PC-3 (cell line): Measurements from ENCODE around the gene ASCL2. TPM values are rescaled to one million over a fixed set of nuclear protein-coding genes. Genes with fewer than 3 reads are reported as not detected.

ENCODE experiments used
- ATAC-seq: fragments of 200-7000 bp; cut with Tn5 transposase; 2 replicates; pipeline ENCODE4 v1.9.1; 2020; ENCODE audit warnings: mild to moderate bottlenecking, moderate library complexity
- BruUV-seq: library from RNA; stranded (reverse); fragments of 400-500 nt; replicated peaks from 2 replicates; lab custom pipeline; 2021; lab: Mats Ljungman, UMichigan
- CTCF ChIA-PET: fragments of 300-600 bp; sonication (Branson Sonifier 250); formaldehyde crosslinking; loops from one replicate; lab custom pipeline; 2022; ENCODE audit warnings: antibody characterized with exemption; lab: Charles Lee
- POLR2A ChIA-PET: fragments of 300-600 bp; sonication (Branson Sonifier 250); formaldehyde crosslinking; loops from one replicate; lab custom pipeline; 2022; ENCODE audit warnings: antibody characterized with exemption; ENCODE audit not compliant: unreplicated experiment; lab: Charles Lee
- DNase-seq: peaks from one replicate; pipeline ENCODE4 v3.0.0-alpha.2; 2015
- H2AFZ ChIP-seq: fragments of 300-600 bp; sonication (generic); 2 replicates; pipeline ENCODE4 v1.6.0; 2016; ENCODE audit warnings: antibody characterized with exemption, low read length
- H3F3A ChIP-seq: fragments of 300-600 bp; sonication (generic); one replicate; pipeline ENCODE4 v1.6.0; 2017; ENCODE audit warnings: antibody characterized with exemption, low read length, control low read depth, mild to moderate bottlenecking; ENCODE audit not compliant: unreplicated experiment
- H3K27ac ChIP-seq: fragments of 300-600 bp; sonication (generic); 2 replicates; pipeline ENCODE4 v1.5.1; 2016; ENCODE audit warnings: mild to moderate bottlenecking, low read length
- H3K27me3 ChIP-seq: fragments of 300-600 bp; sonication (generic); 2 replicates; pipeline ENCODE4 v1.6.1; 2016; ENCODE audit warnings: low read length, mixed read lengths
- H3K36me3 ChIP-seq: fragments of 300-600 bp; sonication (generic); 2 replicates; pipeline ENCODE4 v1.6.1; 2016; ENCODE audit warnings: low read depth, mixed run types, low read length, mixed read lengths
- H3K4me1 ChIP-seq: fragments of 300-600 bp; sonication (generic); 2 replicates; pipeline ENCODE4 v1.5.1; 2016; ENCODE audit warnings: low read length; ENCODE audit not compliant: insufficient read depth
- H3K4me2 ChIP-seq: fragments of 300-600 bp; sonication (generic); 2 replicates; pipeline ENCODE4 v1.6.0; 2016; ENCODE audit warnings: low read length
- H3K4me3 ChIP-seq: fragments of 300-600 bp; sonication (generic); 2 replicates; pipeline ENCODE4 v1.5.1; 2016; ENCODE audit warnings: mild to moderate bottlenecking, low read length, mixed read lengths
- H3K79me2 ChIP-seq: fragments of 300-600 bp; sonication (generic); 2 replicates; pipeline ENCODE4 v1.6.1; 2017; ENCODE audit warnings: low read length, mixed read lengths
- H3K9ac ChIP-seq: fragments of 300-600 bp; sonication (generic); 2 replicates; pipeline ENCODE4 v1.6.0; 2016; ENCODE audit warnings: mild to moderate bottlenecking, low read length
- H3K9me2 ChIP-seq: fragments of 300-600 bp; sonication (generic); replicated peaks from 2 replicates; pipeline ENCODE4 v1.6.1; 2016; ENCODE audit warnings: mixed run types, low read length, mixed read lengths
- H3K9me3 ChIP-seq: fragments of 300-600 bp; sonication (generic); 2 replicates; pipeline ENCODE4 v1.6.1; 2016; ENCODE audit warnings: low read length, mixed read lengths
- H4K20me1 ChIP-seq: fragments of 300-600 bp; sonication (generic); 2 replicates; pipeline ENCODE4 v1.6.1; 2016; ENCODE audit warnings: low read length, mixed read lengths
- CTCF ChIP-seq: fragments of 300-600 bp; sonication (generic); conservative IDR thresholded peaks from 2 replicates; pipeline ENCODE4 v1.5.1; 2017; ENCODE audit warnings: antibody characterized with exemption, low read depth, mild to moderate bottlenecking, low read length
- EZH2 ChIP-seq: fragments of 300-600 bp; sonication (generic); IDR thresholded peaks from one replicate; pipeline ENCODE4 v1.6.1; 2017; ENCODE audit warnings: antibody characterized with exemption, mild to moderate bottlenecking, low read length; ENCODE audit not compliant: unreplicated experiment
- EZH2phosphoT487 ChIP-seq: fragments of 300-600 bp; sonication (generic); IDR thresholded peaks from 2 replicates; pipeline ENCODE4 v1.6.1; 2018; ENCODE audit warnings: mild to moderate bottlenecking, antibody characterized with exemption, low read length, borderline replicate concordance
- intact Hi-C: fragments of 100-400 bp; cut with micrococcal nuclease; formaldehyde crosslinking; loops from 2 replicates; pipeline ENCODE4 v1.9.0; 2023
- total RNA-seq: library from RNA; depleted of rRNA; stranded (reverse); fragments of >200 nt; gene quantifications from 2 replicates; pipeline ENCODE4 v1.2.3, GENCODE V29; 2014

ASCL2 gene
- total RNA-seq, 1 experiment from 2014 or later, result 1.1 TPM

- no TSS peak for BruUV-seq
- no peak overlapping the region for H3K27ac ChIP-seq
Observed at GRCh38 chr11:2263071-2263565, 7.3 kb downstream of the ASCL2 start.

GRCh38 chr11:2262301-2263070 lies 7.9 kb downstream of the ASCL2 start:
- intact Hi-C loops, result no loop called here
- Histone ChIP-seq H3K9ac (no peak overlapping the region), H3K9me2 (no peaks in the 10 kb centered on the region), H3K4me2 (no peak overlapping the region), H3K79me2 (no peaks in the 10 kb centered on the region), H3K27me3 (no peaks in the 10 kb centered on the region), H3K36me3 (no peaks in the 10 kb centered on the region), H3K27ac (no peak overlapping the region), H4K20me1 (no peaks in the 10 kb centered on the region), H2AFZ (no peak overlapping the region), H3K9me3 (no peaks in the 10 kb centered on the region), H3K4me3 (no peak overlapping the region), H3K4me1 (peaks cover 1% of the 10 kb centered on the region), H3F3A (no peaks in the 10 kb centered on the region)
- no TSS peak for BruUV-seq
- no peak for TF ChIP-seq CTCF
- no peak for TF ChIP-seq EZH2
- TF ChIP-seq EZH2phosphoT487, result no peak
- CTCF ChIA-PET, result no interaction called here
- ATAC-seq, result no peak
- no peak for DNase-seq
- POLR2A ChIA-PET, result no interaction called here

More at GRCh38 chr11:2263071-2263565, 7.3 kb downstream of the ASCL2 start:
- Histone ChIP-seq H3K4me1 (no peaks in the 10 kb centered on the region), H3K36me3 (no peaks in the 10 kb centered on the region), H3F3A (no peaks in the 10 kb centered on the region), H2AFZ (no peak overlapping the region), H3K9ac (no peak overlapping the region), H4K20me1 (no peaks in the 10 kb centered on the region), H3K4me3 (no peak overlapping the region), H3K79me2 (no peaks in the 10 kb centered on the region), H3K9me3 (no peaks in the 10 kb centered on the region), H3K4me2 (no peak overlapping the region), H3K27me3 (no peaks in the 10 kb centered on the region), H3K9me2 (no peaks in the 10 kb centered on the region)
- POLR2A ChIA-PET, result no interaction called here
- DNase-seq, result no peak
- no peak for ATAC-seq
- intact Hi-C loops, result no loop called here
- CTCF ChIA-PET, result no interaction called here
- TF ChIP-seq EZH2phosphoT487 (no peak), CTCF (no peak), EZH2 (no peak)
